H1 (cell line): ENCODE data around the gene UBE2L6. TPM values are rescaled to one million over a fixed set of nuclear protein-coding genes. Genes with fewer than 3 reads are reported as not detected.

Experiments
- CBX5 ChIP-seq: fragments of 300-800, 300-1000 bp; sonication (generic); IDR thresholded peaks from 2 replicates; pipeline ENCODE4 v1.7.1; 2016; ENCODE audit warnings: antibody characterized with exemption, low read length, low read depth
- CEBPB ChIP-seq: IDR thresholded peaks from 2 replicates; pipeline ENCODE4 v1.6.1; 2012; ENCODE audit warnings: low read depth, low read length
- EP300 ChIP-seq, 2 experiments: IDR thresholded peaks; 1 replicate in 1 of 2; 2 replicates in 1 of 2; pipeline ENCODE4 v1.6.1; 2011 to 2012; ENCODE audit warnings: low read depth in 2 of 2, low read length in 2 of 2, mild to moderate bottlenecking in 2 of 2, borderline replicate concordance in 1 of 2, inconsistent platforms in 1 of 2, moderate library complexity in 1 of 2
- HDAC6 ChIP-seq: IDR thresholded peaks from one replicate; pipeline ENCODE4 v1.7.1; 2012; ENCODE audit warnings: low read depth, mild to moderate bottlenecking, inconsistent platforms, low read length, moderate library complexity
- KDM5A ChIP-seq: fragments of 200-600 bp; IDR thresholded peaks from 2 replicates; pipeline ENCODE4 v1.7.1; 2012; ENCODE audit warnings: mild to moderate bottlenecking, low read length, inconsistent platforms, mixed read lengths
- NRF1 ChIP-seq: IDR thresholded peaks from 2 replicates; pipeline ENCODE4 v1.6.1; 2011; ENCODE audit warnings: mild to moderate bottlenecking, low read depth, low read length, improper control_type of control experiment
- RAD21 ChIP-seq, 2 experiments: IDR thresholded peaks in 1 of 2; conservative IDR thresholded peaks in 1 of 2; 2 replicates each; pipeline ENCODE4 v1.6.1; 2011; ENCODE audit warnings: low read depth in 2 of 2, low read length in 2 of 2, improper control_type of control experiment in 1 of 2, inconsistent platforms in 1 of 2, mild to moderate bottlenecking in 1 of 2, moderate library complexity in 1 of 2
- RBBP5 ChIP-seq: IDR thresholded peaks from 2 replicates; pipeline ENCODE4 v1.7.1; 2012; ENCODE audit warnings: low read depth, mild to moderate bottlenecking, inconsistent platforms, low read length, moderate library complexity, borderline replicate concordance
- RXRA ChIP-seq: IDR thresholded peaks from 2 replicates; pipeline ENCODE4 v1.6.1; 2011; ENCODE audit warnings: low read depth, mild to moderate bottlenecking, low read length, moderate library complexity; ENCODE audit not compliant: insufficient read depth
- SAP30 ChIP-seq: fragments of 300-600 bp; sonication (generic); IDR thresholded peaks from 2 replicates; pipeline ENCODE4 v1.7.1; 2012; ENCODE audit warnings: low read length, moderate library complexity, mild to moderate bottlenecking, inconsistent platforms; ENCODE audit not compliant: insufficient read depth, insufficient replicate concordance
- SIRT6 ChIP-seq: IDR thresholded peaks from one replicate; pipeline ENCODE4 v1.7.1; 2012; ENCODE audit warnings: low read length, inconsistent platforms
- TCF12 ChIP-seq: IDR thresholded peaks from 2 replicates; pipeline ENCODE4 v1.6.1; 2011; ENCODE audit warnings: low read depth, mild to moderate bottlenecking, low read length
- polyA plus RNA-seq, 7 experiments: library from polyadenylated mRNA; depleted of rRNA in 3 of 7; stranded (reverse) in 5 of 7; unstranded in 2 of 7; fragments of >200 nt in 5 of 7; fragments of 200-250 nt in 2 of 7; gene quantifications; 1 replicate in 5 of 7; 2 replicates in 1 of 7; 4 replicates in 1 of 7; pipeline versions ENCODE4 v1.2.1 to v1.2.3, GENCODE V29; 2011 to 2013; ENCODE audit warnings: missing spikeins in 2 of 7, mixed read lengths in 2 of 7
- total RNA-seq: library from RNA; stranded (reverse); fragmentation: NEBNext Ultra II Directional; extraction: Animal tissue kit (Norgen Biotek cat#: 25700); gene quantifications from 2 replicates; pipeline ENCODE4 v1.2.1, GENCODE V29; 2021
- TF ChIP-seq, protein P1 (sequence below): IDR thresholded peaks from 2 replicates; pipeline ENCODE4 v1.6.1; 2012; ENCODE audit warnings: inconsistent platforms

UBE2L6 gene
- total and polyA plus RNA-seq, 2 of the 8 experiments (the other 6 are each of a cell fraction or from before 2014, with no cell fraction given), result 67.8 to 89.2 TPM

DNA sequence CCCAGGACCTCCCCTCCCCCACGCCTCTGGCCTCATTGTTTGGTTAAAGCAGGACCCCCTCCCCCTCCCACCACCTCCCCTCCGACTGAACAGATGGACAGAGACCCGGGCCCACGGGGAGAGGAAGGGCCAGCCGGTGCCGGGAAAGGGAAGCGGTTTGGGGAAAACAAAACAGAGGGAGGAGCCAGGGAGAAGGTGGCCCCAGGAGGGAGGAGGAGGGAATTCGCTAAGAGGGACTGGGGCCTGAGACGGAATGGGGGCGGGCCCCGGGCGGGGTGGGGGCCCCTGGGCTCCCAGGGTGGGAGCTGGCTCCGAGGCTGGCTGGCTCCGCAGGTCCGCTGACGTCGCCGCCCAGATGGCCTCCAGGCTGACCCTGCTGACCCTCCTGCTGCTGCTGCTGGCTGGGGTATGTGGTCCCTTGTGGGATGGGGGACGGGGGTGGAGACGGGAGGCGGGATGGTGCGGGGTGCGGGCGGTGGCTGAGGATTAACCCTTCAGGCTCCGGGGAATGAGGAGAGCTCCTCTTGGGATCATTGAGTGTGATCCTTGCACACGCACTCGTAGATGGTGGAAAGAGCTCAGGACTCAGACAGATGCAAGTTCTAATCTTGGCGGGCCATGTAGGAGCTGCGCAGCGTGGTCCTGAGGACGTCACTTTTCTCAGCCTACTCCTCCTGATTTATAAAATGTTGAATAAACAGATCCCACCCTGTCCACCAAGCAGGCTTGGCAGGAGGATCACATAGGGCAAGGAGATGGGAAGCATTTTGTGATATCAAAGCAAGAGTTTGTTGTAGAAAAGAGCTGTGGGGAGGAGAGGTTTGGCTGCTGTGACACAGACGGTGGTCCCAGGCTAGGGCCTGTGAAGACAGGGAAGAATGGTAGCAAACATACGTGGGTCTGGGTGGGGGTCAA lies 30.7 kb upstream of the UBE2L6 start (continued):
- TF ChIP-seq RXRA, result no peak
- no peak for TF ChIP-seq CBX5
- TF ChIP-seq, protein P1, sequence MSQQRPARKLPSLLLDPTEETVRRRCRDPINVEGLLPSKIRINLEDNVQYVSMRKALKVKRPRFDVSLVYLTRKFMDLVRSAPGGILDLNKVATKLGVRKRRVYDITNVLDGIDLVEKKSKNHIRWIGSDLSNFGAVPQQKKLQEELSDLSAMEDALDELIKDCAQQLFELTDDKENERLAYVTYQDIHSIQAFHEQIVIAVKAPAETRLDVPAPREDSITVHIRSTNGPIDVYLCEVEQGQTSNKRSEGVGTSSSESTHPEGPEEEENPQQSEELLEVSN, result no peak
- TF ChIP-seq KDM5A, result no peak
- TF ChIP-seq RBBP5, result no peak
- no peak for TF ChIP-seq CEBPB
- TF ChIP-seq NRF1, result no peak
- TF ChIP-seq HDAC6, result no peak
- TF ChIP-seq SAP30, result no peak
- TF ChIP-seq EP300 (IDR thresholded peaks at IDR 0.05; ENCODE audit: borderline replicate concordance in 1 of 2, low read depth in 2 of 2, low read length in 2 of 2), result peak in 1 of 2 experiments; percentile 86; a peak in 1 of 3 replicates
- no peak for TF ChIP-seq SIRT6
- peak; percentile 26; the same call in 1 of the 2 replicates for TF ChIP-seq TCF12
- peak in 1 of 2 experiments; percentile 12; a peak in 1 of 4 replicates for TF ChIP-seq RAD21 (IDR thresholded peaks at IDR 0.05 in 1 of 2, conservative IDR thresholded peaks at IDR 0.05 in 1 of 2; ENCODE audit: low read depth in 2 of 2, low read length in 2 of 2)
